ENCODE results near the gene UBLCP1.

Gene UBLCP1

DNA sequence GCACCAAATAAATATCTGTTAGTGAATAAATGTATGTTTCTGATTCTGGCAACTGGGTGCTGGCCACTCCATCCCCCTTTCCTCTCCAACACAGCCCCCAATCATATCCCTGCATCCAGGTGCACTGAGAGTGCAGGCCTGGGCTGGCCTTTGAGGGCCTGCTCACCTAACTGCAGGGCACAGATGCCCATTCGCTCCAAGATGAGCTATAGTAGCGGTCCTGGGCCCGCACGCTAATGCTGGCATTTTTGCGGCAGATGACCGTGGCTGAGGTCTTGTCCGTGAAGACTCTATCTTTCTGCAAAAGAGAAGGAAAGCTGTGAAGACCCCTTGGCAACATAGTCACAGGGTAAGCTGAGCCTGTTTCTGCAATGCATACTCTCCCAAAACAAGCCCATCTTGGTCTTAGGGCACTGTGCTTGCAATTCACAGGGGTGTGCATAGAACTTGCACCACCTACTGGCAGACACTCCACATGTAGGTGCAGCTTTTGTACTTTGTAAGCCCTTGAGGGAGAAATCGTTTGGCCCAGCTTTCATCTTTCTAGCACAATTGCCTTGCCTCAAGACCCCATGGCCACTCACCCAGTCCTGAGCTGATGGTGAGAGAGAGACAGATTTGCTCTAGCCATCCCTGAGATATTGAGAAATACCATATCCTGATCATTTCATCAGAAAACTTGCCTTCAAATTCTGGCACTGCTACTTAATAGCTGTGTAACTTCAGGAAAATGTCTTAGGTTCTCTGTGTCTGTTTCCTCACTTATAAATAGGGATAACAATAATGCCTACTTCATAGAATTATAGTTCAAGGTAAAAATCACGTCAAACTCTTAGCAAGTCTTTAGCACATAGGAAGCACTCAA, 53.7 kb downstream of the UBLCP1 start:
- DNase-seq = peak; percentile 15

DNA sequence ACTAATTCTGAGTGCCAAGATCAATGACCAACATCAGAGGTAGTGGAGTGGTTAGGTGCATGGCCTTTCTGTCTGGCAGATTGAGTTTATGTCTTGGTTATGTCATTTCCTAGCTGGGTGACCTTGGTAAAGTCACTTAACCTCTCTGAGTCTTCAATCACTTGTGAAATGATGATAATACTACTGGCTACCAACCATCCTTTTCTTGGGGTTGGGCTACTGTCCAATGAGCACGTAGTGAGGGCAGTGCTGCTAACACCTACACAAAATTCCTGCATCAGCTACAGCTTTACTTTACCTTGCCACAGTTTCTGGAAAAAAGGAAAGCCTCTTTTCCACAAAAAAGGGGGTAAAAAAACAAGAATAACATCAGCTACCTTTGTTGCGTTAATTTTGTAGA, 54.8 kb downstream of the UBLCP1 start:
- DNase-seq = no peak

GRCh38 chr5:159318448-159318847, 55.4 kb downstream of the UBLCP1 start:
- no peak for DNase-seq

GRCh38 chr5:159319363-159319762, 56.3 kb downstream of the UBLCP1 start:
- DNase-seq = no peak

DNA sequence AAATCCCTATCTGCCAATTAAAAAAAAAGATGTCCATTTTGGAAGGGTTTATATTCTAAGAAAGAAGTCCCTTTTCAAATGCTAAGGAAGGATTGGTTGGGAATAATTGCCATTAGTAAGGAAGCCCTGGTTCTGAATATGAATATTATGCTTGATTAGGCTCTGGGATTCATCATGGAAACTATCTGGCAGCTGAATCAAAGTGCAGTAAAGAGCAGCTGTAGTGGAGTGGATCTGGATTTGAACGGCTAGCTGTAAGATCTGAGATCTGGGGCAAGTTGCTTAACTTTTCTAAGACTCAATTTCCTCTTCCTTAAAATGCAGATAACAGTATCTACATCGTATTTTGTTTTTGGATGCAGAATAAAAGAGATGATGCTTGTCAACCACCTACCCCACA, 56.7 kb downstream of the UBLCP1 start:
- no peak for DNase-seq

- DNase-seq = no peak
Observed at GRCh38 chr5:159322180-159322579, 59.1 kb downstream of the UBLCP1 start.

DNA sequence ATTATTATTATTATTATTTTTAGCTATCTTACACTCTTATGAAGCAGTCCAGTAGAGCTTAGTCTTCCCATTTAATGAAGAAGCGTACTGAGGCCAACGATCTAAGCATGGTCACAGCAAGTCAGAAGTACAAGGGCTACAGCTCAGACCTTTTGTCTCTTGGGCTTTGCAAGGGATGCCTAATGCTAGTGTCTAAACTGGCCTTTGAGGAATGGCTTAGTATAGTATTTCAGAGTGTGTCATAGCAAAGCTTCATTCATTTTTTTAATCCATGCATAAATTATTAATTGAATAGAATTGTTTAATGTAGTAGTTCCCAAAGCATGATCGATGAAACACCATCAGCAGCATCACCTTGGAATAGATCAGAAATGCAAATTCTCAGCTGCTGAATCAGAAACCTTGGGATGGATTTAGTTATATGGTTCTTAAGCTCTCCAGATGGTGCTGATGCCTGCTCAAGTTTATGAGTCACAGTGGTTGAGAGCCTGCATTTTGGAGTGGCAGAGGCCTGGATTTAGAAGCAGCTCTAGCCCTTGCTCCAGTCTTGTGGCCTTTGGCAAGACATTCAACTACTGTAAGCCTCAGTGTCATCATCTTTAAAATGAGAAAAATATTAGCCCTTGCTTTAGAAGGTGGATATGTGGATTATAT, 61.1 kb downstream of the UBLCP1 start:
- no peak for DNase-seq

GRCh38 chr5:159324986-159325385, 61.9 kb downstream of the UBLCP1 start:
- no peak for DNase-seq

- DNase-seq = no peak
Observed at GRCh38 chr5:159330131-159330800, 67.2 kb downstream of the UBLCP1 start, which contains the start of gene IL12B. TSS of gene IL12B (minus strand) at chr5:159330487. CDS start at chr5:159326782, 3,705 bp downstream.

- peak; percentile 76 for DNase-seq
Observed at GRCh38 chr5:159331093-159331973, 68.2 kb downstream of the UBLCP1 start.

GRCh38 chr5:159332800-159333544, 69.9 kb downstream of the UBLCP1 start:
- DNase-seq = no peak

- no peak for DNase-seq
Observed at GRCh38 chr5:159333545-159333925, 70.4 kb downstream of the UBLCP1 start.

Data from T-helper 9 cell (primary cell).